Spleen (tissue), 11 donors: Measurements from ENCODE around the gene CLIC5. TPM values are rescaled to one million over a fixed set of nuclear protein-coding genes. Genes with fewer than 3 reads are reported as not detected.
A peak's percentile ranks its signal among the peaks of the same experiment; 100 is the strongest.

ENCODE experiments used
- DNase-seq: peaks from one replicate; pipeline ENCODE4 v3.0.0-alpha.2; 2020
- H3K27ac ChIP-seq, 8 donors: fragments of 200-600 bp; sonication (generic) in 7 of 8; 1 replicate in 4 of 8; 2 replicates in 4 of 8; pipeline versions ENCODE4 v1.5.0 to v1.8.0; 2016 to 2021; ENCODE audit warnings: inconsistent platforms in 4 of 8, mild to moderate bottlenecking in 4 of 8, moderate library complexity in 1 of 8
- H3K27me3 ChIP-seq, 7 donors: fragments of 200-600 bp; sonication (generic) in 6 of 7; replicated peaks in 1 of 7; 1 replicate in 4 of 7; 2 replicates in 3 of 7; pipeline versions ENCODE4 v1.5.0 to v1.8.0; 2016 to 2021; ENCODE audit warnings: inconsistent platforms in 3 of 7, mild to moderate bottlenecking in 1 of 7
- H3K36me3 ChIP-seq, 6 donors: fragments of 200-600 bp; sonication (generic) in 5 of 6; 1 replicate in 4 of 6; 2 replicates in 2 of 6; pipeline versions ENCODE4 v1.5.0 to v1.8.0; 2016 to 2021; ENCODE audit warnings: inconsistent platforms in 2 of 6
- H3K4me1 ChIP-seq, 6 donors: fragments of 200-600 bp; sonication (generic) in 5 of 6; 1 replicate in 3 of 6; 2 replicates in 3 of 6; pipeline versions ENCODE4 v1.5.0 to v1.8.0; 2016 to 2021; ENCODE audit warnings: inconsistent platforms in 3 of 6
- H3K4me3 ChIP-seq, 8 donors: fragments of 200-600 bp; sonication (generic) in 7 of 8; 1 replicate in 4 of 8; 2 replicates in 4 of 8; pipeline versions ENCODE4 v1.5.0 to v1.8.0; 2016 to 2021; ENCODE audit warnings: inconsistent platforms in 4 of 8, mild to moderate bottlenecking in 4 of 8, moderate library complexity in 2 of 8
- H3K9me3 ChIP-seq, 8 donors: fragments of 200-600 bp; sonication (generic) in 7 of 8; 1 replicate in 4 of 8; 2 replicates in 4 of 8; pipeline versions ENCODE4 v1.5.0 to v1.8.0; 2016 to 2021; ENCODE audit warnings: inconsistent platforms in 4 of 8
- CTCF ChIP-seq, 11 experiments: fragments of 200-600 bp in 7 of 11; fragments of 450-650 bp in 4 of 11; sonication (generic) in 4 of 11; IDR thresholded peaks in 8 of 11; conservative IDR thresholded peaks in 3 of 11; 1 replicate in 7 of 11; 2 replicates in 4 of 11; pipeline versions ENCODE4 v1.4.0 to v1.8.0; 2016 to 2021; ENCODE audit warnings: antibody characterized with exemption in 11 of 11, inconsistent platforms in 4 of 11, mild to moderate bottlenecking in 1 of 11
- POLR2A ChIP-seq, 3 donors: fragments of 450-650 bp; IDR thresholded peaks; one replicate each; pipeline ENCODE4 v1.5.1; 2017; ENCODE audit warnings: antibody characterized with exemption in 3 of 3, mild to moderate bottlenecking in 1 of 3
- POLR2AphosphoS5 ChIP-seq, 3 donors: sonication (generic); formaldehyde crosslinking; IDR thresholded peaks; one replicate each; pipeline ENCODE4 v1.5.1; 2017; ENCODE audit warnings: antibody characterized with exemption in 3 of 3
- WGBS, 5 donors: extraction: QIAGEN DNeasy Blood & Tissue Kit in 3 of 5; methylation state at CpG; one replicate each; pipeline versions ENCODE4 v1.1.5 to v1.1.7; 2013 to 2018; 5-methylcytosine and 5-hydroxymethylcytosine counted together
- intact Hi-C: fragments of 100-400 bp; cut with DNase I; formaldehyde crosslinking; loops from one replicate; pipeline ENCODE4 v1.15.0; 2023; ENCODE audit warnings: low total_unique reads
- polyA plus RNA-seq, 3 donors: library from polyadenylated mRNA; stranded (reverse); fragments of 200-250 nt; gene quantifications; one replicate each; pipeline ENCODE4 v1.2.1, GENCODE V29; 2013
- total RNA-seq, 7 donors: library from RNA; depleted of rRNA in 3 of 7; stranded (reverse); fragments of >200 nt in 3 of 7; fragmentation: NEBNext Ultra II Directional in 4 of 7; extraction: Animal tissue kit (Norgen Biotek cat#: 25700) in 4 of 7; gene quantifications; one replicate each; pipeline versions ENCODE4 v1.1.0 to v1.2.1, GENCODE V29; 2016 to 2021
- donor health status: healthy with polysubstance abuse.
- donor health status: DM: no; HTN: no; CAD: no; lungs with moderate emphysema.
- donor health status: DM: no; HTN: no; CAD: no.
- donor health status: Bipolar disorder and iron deficiency.
- donor health status: healthy.
- donor health status: DM: no; HTN: no; CAD: no.
- donor health status: DM: yes; HTN: yes; CAD: no.

CLIC5 gene
- total and polyA plus RNA-seq, 10 donors = 2.8 to 189 (median 71.2) TPM

GRCh38 chr6:45920819-45921511 is 94.7 kb downstream of the CLIC5 start:
- Histone ChIP-seq H3K4me3 (no peak overlapping the region), H3K4me1 (peaks cover 0 to 21% (median 8%) of the 10 kb centered on the region in 6 donors)
- intact Hi-C loops = loop anchor here (5.0 to 10.0 kb wide), 2 partner anchors 1264 to 1446 kb away; no protein-coding TSS in a partner anchor

GRCh38 chr6:45917439-45917838 is 98.2 kb downstream of the CLIC5 start:
- Histone ChIP-seq H3K36me3 (peaks cover 0 to 16% (median 0%) of the 10 kb centered on the region in 6 donors), H3K27me3 (no peaks in the 10 kb centered on the region), H3K27ac (no peak overlapping the region), H3K4me3 (no peak overlapping the region), H3K9me3 (no peaks in the 10 kb centered on the region), H3K4me1 (peaks cover 0 to 5% (median 2%) of the 10 kb centered on the region in 6 donors)
- WGBS, 5 donors = 89 to 99% (median 92%) methylated on average over 2 of the region's 2 CpGs
- TF ChIP-seq POLR2A (IDR thresholded peaks at IDR 0.05) (no peak), POLR2AphosphoS5 (IDR thresholded peaks at IDR 0.05) (no peak)
- no peak for DNase-seq
- intact Hi-C loops = no loop called here

More at GRCh38 chr6:45920819-45921511, 94.7 kb downstream of the CLIC5 start:
- H3K27ac ChIP-seq = peak overlapping the region in 1 of 8 donors; percentile 4
- H3K9me3 ChIP-seq = no peaks in the 10 kb centered on the region
- WGBS, 5 donors = 65 to 84% (median 75%) methylated on average over 5 of the region's 5 CpGs
- no peaks in the 10 kb centered on the region for H3K36me3 ChIP-seq
- no peak for TF ChIP-seq CTCF (IDR thresholded peaks at IDR 0.05 in 8 of 11, conservative IDR thresholded peaks at IDR 0.05 in 3 of 11)
- TF ChIP-seq POLR2A (IDR thresholded peaks at IDR 0.05) = no peak
- no peak for TF ChIP-seq POLR2AphosphoS5 (IDR thresholded peaks at IDR 0.05)
- H3K27me3 ChIP-seq = peaks cover 0 to 3% (median 0%) of the 10 kb centered on the region in 7 donors
- DNase-seq = no peak

GRCh38 chr6:45916692-45917091 is 99.0 kb downstream of the CLIC5 start:
- WGBS, 5 donors = 85 to 93% (median 89%) methylated on average over 5 of the region's 5 CpGs
- Histone ChIP-seq H3K4me1 (no peaks in the 10 kb centered on the region), H3K36me3 (peaks cover 0 to 24% (median 0%) of the 10 kb centered on the region in 6 donors), H3K27ac (no peak overlapping the region), H3K27me3 (no peaks in the 10 kb centered on the region), H3K4me3 (no peak overlapping the region), H3K9me3 (no peaks in the 10 kb centered on the region)
- no peak for DNase-seq
- no peak for TF ChIP-seq POLR2AphosphoS5 (IDR thresholded peaks at IDR 0.05)
- no peak for TF ChIP-seq CTCF (IDR thresholded peaks at IDR 0.05 in 8 of 11, conservative IDR thresholded peaks at IDR 0.05 in 3 of 11)
- no peak for TF ChIP-seq POLR2A (IDR thresholded peaks at IDR 0.05)
- intact Hi-C loops = no loop called here

- H3K4me3 ChIP-seq = no peak overlapping the region
- no peak overlapping the region for H3K27ac ChIP-seq
- H3K4me1 ChIP-seq = no peaks in the 10 kb centered on the region
- peaks cover 0 to 29% (median 0%) of the 10 kb centered on the region in 6 donors for H3K36me3 ChIP-seq
- intact Hi-C loops = no loop called here
- no peaks in the 10 kb centered on the region for H3K9me3 ChIP-seq
- no peaks in the 10 kb centered on the region for H3K27me3 ChIP-seq
- TF ChIP-seq POLR2AphosphoS5 (IDR thresholded peaks at IDR 0.05) (no peak), CTCF (IDR thresholded peaks at IDR 0.05 in 8 of 11, conservative IDR thresholded peaks at IDR 0.05 in 3 of 11) (no peak), POLR2A (IDR thresholded peaks at IDR 0.05) (no peak)
- WGBS, 5 donors = 94 to 97% (median 97%) methylated on average over 3 of the region's 3 CpGs
- no peak for DNase-seq
Measured at GRCh38 chr6:45915780-45916468, 99.7 kb downstream of the CLIC5 start.
